Adrenal gland (tissue), 12 donors: ENCODE measurements around the gene AP1S3. TPM values are rescaled to one million over a fixed set of nuclear protein-coding genes. Genes with fewer than 3 reads are reported as not detected.
"Not testable (repeated sequence)": the region's sequence is repeated elsewhere in the genome, so short reads cannot be mapped to it uniquely, and the experiment has no call there.

Source experiments
- DNase-seq, 7 donors: peaks; one replicate each; pipeline ENCODE4 v3.0.0-alpha.2; 2019 to 2020
- H3K27ac ChIP-seq, 5 donors: fragments of 200-600 bp; sonication (generic) in 4 of 5; 1 replicate in 3 of 5; 2 replicates in 2 of 5; pipeline versions ENCODE4 v1.5.1 to v1.8.0; 2016 to 2020; ENCODE audit warnings: mild to moderate bottlenecking in 1 of 5
- H3K27me3 ChIP-seq: fragments of 200-600 bp; 2 replicates; pipeline ENCODE4 v1.8.0; 2021
- H3K36me3 ChIP-seq, 2 donors: fragments of 200-600 bp; replicated peaks in 1 of 2; 1 replicate in 1 of 2; 2 replicates in 1 of 2; pipeline versions ENCODE4 v1.5.1 to v1.8.0; 2018 to 2022
- H3K4me1 ChIP-seq, 2 donors: fragments of 200-600 bp; replicated peaks in 1 of 2; 1 replicate in 1 of 2; 2 replicates in 1 of 2; pipeline versions ENCODE4 v1.5.1 to v1.8.0; 2018 to 2021
- H3K4me3 ChIP-seq, 4 donors: fragments of 200-600 bp; sonication (generic) in 3 of 4; one replicate each; pipeline ENCODE4 v1.5.1; 2016 to 2018
- H3K9me3 ChIP-seq, 3 donors: fragments of 200-600 bp; sonication (generic) in 1 of 3; replicated peaks in 1 of 3; 1 replicate in 2 of 3; 2 replicates in 1 of 3; pipeline versions ENCODE4 v1.5.1 to v1.8.0; 2016 to 2021
- POLR2A ChIP-seq, 2 donors: fragments of 450-650 bp; IDR thresholded peaks; one replicate each; pipeline ENCODE4 v1.6.1; 2017; ENCODE audit warnings: antibody characterized with exemption in 2 of 2, mild to moderate bottlenecking in 2 of 2, moderate library complexity in 1 of 2
- WGBS, 4 donors: extraction: QIAGEN DNeasy Blood & Tissue Kit in 2 of 4; methylation state at CpG; one replicate each; pipeline versions ENCODE4 v1.1.5 to v1.1.7; 2013 to 2017; 5-methylcytosine and 5-hydroxymethylcytosine counted together
- intact Hi-C, 2 donors: fragments of 100-400 bp; cut with DNase I; formaldehyde crosslinking; loops; one replicate each; pipeline versions ENCODE4 v1.14.1 to v1.15.0; 2022 to 2023
- polyA plus RNA-seq, 3 donors: library from polyadenylated mRNA; stranded (reverse); fragments of 200-250 nt in 2 of 3; fragments of 350-450 nt in 1 of 3; fragmentation: Illumina TruSeq in 1 of 3; extraction: RNeasy Lipid Tissue Mini Kit (QIAGEN cat#74804) in 1 of 3; gene quantifications; one replicate each; pipeline ENCODE4 v1.2.3, GENCODE V29; 2013 to 2014
- total RNA-seq, 9 donors: library from RNA; depleted of rRNA in 4 of 9; stranded (reverse); fragments of >200 nt in 4 of 9; fragments of 120-200 nt in 1 of 9; fragmentation: NEBNext Ultra II Directional in 1 of 9; extraction: Animal tissue kit (Norgen Biotek cat#: 25700) in 1 of 9; gene quantifications; one replicate each; pipeline versions ENCODE4 v1.1.0 to v1.2.4, GENCODE V29; 2013 to 2023
- TF ChIP-seq, protein P1 (sequence below), 6 experiments: fragments of 450-650 bp in 4 of 6; fragments of 200-600 bp in 2 of 6; sonication (generic) in 1 of 6; IDR thresholded peaks; 1 replicate in 5 of 6; 2 replicates in 1 of 6; pipeline versions ENCODE4 v1.5.1 to v1.8.0; 2016 to 2021; ENCODE audit warnings: antibody characterized with exemption in 6 of 6, mild to moderate bottlenecking in 2 of 6, moderate library complexity in 1 of 6
- donor health status: healthy with polysubstance abuse.
- donor health status: Bipolar disorder and iron deficiency.
- donor health status: DM: yes; HTN: yes; CAD: no.
- donor health status: DM: no; HTN: no; CAD: no.
- donor health status: DM: no; HTN: no; CAD: no.
- donor health status: DM: yes; HTN: yes; CAD: no.

Gene AP1S3
- total and polyA plus RNA-seq, 12 donors = 0.24 to 7.3 (median 1.3) TPM

- Histone ChIP-seq H3K27ac (no peak overlapping the region), H3K27me3 (no peaks in the 10 kb centered on the region), H3K36me3 (no peaks in the 10 kb centered on the region), H3K9me3 (no peaks in the 10 kb centered on the region), H3K4me1 (no peaks in the 10 kb centered on the region), H3K4me3 (no peak overlapping the region)
- 50 to 65% (median 57%) methylated on average over 2 of the region's 2 CpGs for WGBS, 4 donors
- intact Hi-C loops = no loop called here
- TF ChIP-seq POLR2A (IDR thresholded peaks at IDR 0.05) = no peak
- TF ChIP-seq, protein P1, sequence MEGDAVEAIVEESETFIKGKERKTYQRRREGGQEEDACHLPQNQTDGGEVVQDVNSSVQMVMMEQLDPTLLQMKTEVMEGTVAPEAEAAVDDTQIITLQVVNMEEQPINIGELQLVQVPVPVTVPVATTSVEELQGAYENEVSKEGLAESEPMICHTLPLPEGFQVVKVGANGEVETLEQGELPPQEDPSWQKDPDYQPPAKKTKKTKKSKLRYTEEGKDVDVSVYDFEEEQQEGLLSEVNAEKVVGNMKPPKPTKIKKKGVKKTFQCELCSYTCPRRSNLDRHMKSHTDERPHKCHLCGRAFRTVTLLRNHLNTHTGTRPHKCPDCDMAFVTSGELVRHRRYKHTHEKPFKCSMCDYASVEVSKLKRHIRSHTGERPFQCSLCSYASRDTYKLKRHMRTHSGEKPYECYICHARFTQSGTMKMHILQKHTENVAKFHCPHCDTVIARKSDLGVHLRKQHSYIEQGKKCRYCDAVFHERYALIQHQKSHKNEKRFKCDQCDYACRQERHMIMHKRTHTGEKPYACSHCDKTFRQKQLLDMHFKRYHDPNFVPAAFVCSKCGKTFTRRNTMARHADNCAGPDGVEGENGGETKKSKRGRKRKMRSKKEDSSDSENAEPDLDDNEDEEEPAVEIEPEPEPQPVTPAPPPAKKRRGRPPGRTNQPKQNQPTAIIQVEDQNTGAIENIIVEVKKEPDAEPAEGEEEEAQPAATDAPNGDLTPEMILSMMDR (IDR thresholded peaks at IDR 0.05) = no peak
- DNase-seq = no peak
These were observed 16.8 kb downstream of the AP1S3 start for GRCh38 chr2:223820549-223820948.

DNA sequence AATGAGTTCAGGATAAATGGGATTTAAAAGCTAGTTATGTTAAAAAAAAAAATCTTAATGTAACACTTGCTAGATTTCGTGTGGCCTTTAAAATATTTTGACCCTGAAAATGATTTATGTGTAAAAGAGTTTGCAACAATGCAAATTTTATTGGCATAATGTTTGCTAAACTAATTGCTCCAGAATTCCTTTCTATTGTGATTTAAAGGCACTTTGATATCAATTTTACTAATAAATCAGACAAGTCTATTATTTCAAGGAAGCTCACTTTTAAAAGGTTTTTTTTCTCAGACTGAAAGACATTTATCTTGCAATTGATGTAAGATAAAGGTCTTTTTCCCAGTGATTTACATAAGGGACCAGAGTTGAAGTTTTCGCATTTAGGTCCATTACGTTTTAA, 17.5 kb downstream of the AP1S3 start:
- H3K4me3 ChIP-seq = no peak overlapping the region

GRCh38 chr2:223815884-223816570, 21.4 kb downstream of the AP1S3 start:
- Histone ChIP-seq H3K9me3 (no peaks in the 10 kb centered on the region), H3K4me1 (no peaks in the 10 kb centered on the region), H3K4me3 (no peak overlapping the region), H3K27me3 (no peaks in the 10 kb centered on the region), H3K36me3 (no peaks in the 10 kb centered on the region), H3K27ac (no peak overlapping the region)
- 67 to 75% (median 68%) methylated on average over 13 of the region's 13 CpGs for WGBS, 4 donors
- DNase-seq = no peak
- intact Hi-C loops = no loop called here
- TF ChIP-seq, protein P1 (IDR thresholded peaks at IDR 0.05) = no peak
- TF ChIP-seq POLR2A (IDR thresholded peaks at IDR 0.05) = no peak

More for the DNA sequence above, 17.5 kb downstream of the AP1S3 start:
- H3K36me3 ChIP-seq = no peaks in the 10 kb centered on the region
- TF ChIP-seq POLR2A (IDR thresholded peaks at IDR 0.05) = no peak
- TF ChIP-seq, protein P1 (IDR thresholded peaks at IDR 0.05) = no peak
- intact Hi-C loops = no loop called here
- WGBS, 4 donors = 53 to 68% (median 62%) methylated on average over 3 of the region's 3 CpGs
- no peak for DNase-seq
- H3K27ac ChIP-seq = no peak overlapping the region
- H3K27me3 ChIP-seq = no peaks in the 10 kb centered on the region
- H3K4me1 ChIP-seq = no peaks in the 10 kb centered on the region
- no peaks in the 10 kb centered on the region for H3K9me3 ChIP-seq

DNA sequence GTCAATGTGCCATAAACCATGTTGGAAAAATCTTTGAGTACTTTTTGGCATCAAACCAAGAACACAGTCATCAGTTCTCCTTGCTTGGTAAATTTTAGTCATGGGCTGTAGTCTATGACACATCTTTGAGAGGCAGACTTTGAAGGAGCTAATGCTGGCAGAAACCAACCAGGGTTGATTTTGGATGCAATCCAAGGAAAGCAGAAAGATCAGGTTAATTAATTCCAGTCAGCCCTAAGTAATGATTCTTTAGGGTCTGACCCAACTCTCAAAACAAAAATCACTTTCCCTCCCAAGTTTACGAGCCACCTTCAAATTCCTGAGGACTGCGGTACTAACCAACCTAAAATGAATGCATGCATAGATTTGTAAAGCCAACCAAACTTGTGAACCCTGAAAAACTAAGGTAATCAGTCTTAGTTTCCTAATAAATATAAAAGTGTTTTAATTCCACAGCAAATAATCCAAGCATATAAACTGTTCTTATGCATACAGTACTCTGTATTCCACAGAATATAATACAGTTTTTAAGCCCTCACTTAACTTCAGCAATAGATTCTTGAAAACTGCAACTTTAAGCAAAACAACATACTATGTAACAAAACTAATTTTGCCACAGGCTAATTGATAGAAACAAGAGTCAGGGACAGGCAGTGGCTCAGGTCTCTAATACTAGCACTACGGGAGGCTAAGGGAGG, 22.0 kb downstream of the AP1S3 start:
- H3K27me3 ChIP-seq = no peaks in the 10 kb centered on the region
- peak in 1 of 7 donors; percentile 22 for DNase-seq
- TF ChIP-seq, protein P1 (IDR thresholded peaks at IDR 0.05) = no peak
- no peak for TF ChIP-seq POLR2A (IDR thresholded peaks at IDR 0.05)
- no peaks in the 10 kb centered on the region for H3K4me1 ChIP-seq
- no peak overlapping the region for H3K27ac ChIP-seq
- H3K36me3 ChIP-seq = no peaks in the 10 kb centered on the region
- H3K9me3 ChIP-seq = no peaks in the 10 kb centered on the region
- intact Hi-C loops = no loop called here
- 90 to 100% (median 95%) methylated on average over 3 of the region's 3 CpGs for WGBS, 4 donors
- no peak overlapping the region for H3K4me3 ChIP-seq

DNA sequence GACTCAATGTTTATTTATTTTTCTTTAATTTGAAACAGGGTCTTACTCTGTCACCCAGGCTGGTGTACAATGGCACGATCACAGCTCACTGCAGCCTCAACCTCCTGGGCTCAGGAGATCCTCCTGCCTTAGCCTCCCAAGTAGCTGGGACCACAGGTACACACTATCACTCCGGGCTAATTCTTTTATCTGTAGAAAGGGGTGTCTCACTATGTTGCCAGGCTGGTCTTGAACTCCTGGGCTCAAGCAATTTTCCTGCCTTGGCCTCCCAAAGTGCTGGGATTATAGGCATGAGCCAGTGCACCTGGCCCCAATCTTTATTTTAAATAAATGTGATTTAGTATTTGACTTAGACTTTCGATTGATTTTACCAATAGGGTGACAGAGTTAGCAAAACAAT, 22.6 kb downstream of the AP1S3 start:
- H3K27me3 ChIP-seq, H3K27ac ChIP-seq, H3K4me1 ChIP-seq, H3K4me3 ChIP-seq, H3K9me3 ChIP-seq, H3K36me3 ChIP-seq, DNase-seq, intact Hi-C loops: not testable (repeated sequence)
- 88 to 96% (median 90%) methylated on average over 3 of the region's 3 CpGs for WGBS, 4 donors
